ENCODE results near the gene NR6A1. TPM values are rescaled to one million over a fixed set of nuclear protein-coding genes. Genes with fewer than 3 reads are reported as not detected.

Gene NR6A1
- total RNA-seq, 1 experiment from 2014 or later, result 99.3 TPM

- Mint-ChIP-seq H3K36me3 (ENCODE audit: insufficient read depth in 1 of 3, low read depth in 3 of 3) (peaks cover 7 to 10% (median 7%) of the 10 kb centered on the region in 3 experiments; a peak in 6 of 7 replicates), H3K27ac (peak overlapping the region in 1 of 3 experiments; percentile 25; a peak in 1 of 7 replicates), H3K27me3 (ENCODE audit: low read depth) (no peaks in the 10 kb centered on the region), H3K9me3 (peaks cover 0 to 3% of the 10 kb centered on the region in 2 experiments; a peak in 1 of 5 replicates), H3K4me1 (peaks cover 33 to 38% of the 10 kb centered on the region in 2 experiments), H3K4me3 (no peak overlapping the region)
- Histone ChIP-seq H3K79me2 (ENCODE audit: insufficient read depth, low read length) (no peaks in the 10 kb centered on the region), H2BK5ac (ENCODE audit: insufficient read length, low read length) (no peak overlapping the region), H3K56ac (ENCODE audit: insufficient read length, low read depth, low read length) (no peak overlapping the region), H2BK120ac (ENCODE audit: low read depth, low read length, poor library complexity, severe bottlenecking) (no peak overlapping the region), H3K27ac (ENCODE audit: insufficient read length, low read depth, low read length) (no peak overlapping the region), H2BK12ac (ENCODE audit: insufficient read length, low read depth, low read length) (no peak overlapping the region), H3K18ac (ENCODE audit: insufficient read length, low read depth, low read length) (no peak overlapping the region), H3K23ac (ENCODE audit: insufficient read length, low read depth, low read length) (no peak overlapping the region), H3K14ac (ENCODE audit: insufficient read depth, low read length) (no peak overlapping the region), H4K8ac (replicated peaks; ENCODE audit: insufficient read length, low read depth, low read length) (no peak overlapping the region), H3K9me3 (ENCODE audit: control insufficient read depth, low read depth, low read length) (no peaks in the 10 kb centered on the region), H3K23me2 (ENCODE audit: insufficient read length, low read depth, low read length, poor library complexity, severe bottlenecking) (no peaks in the 10 kb centered on the region), H2BK15ac (ENCODE audit: low read depth, low read length) (no peak overlapping the region), H4K20me1 (ENCODE audit: control insufficient read depth, insufficient read depth, insufficient read length) (no peaks in the 10 kb centered on the region), H3K4ac (ENCODE audit: low read depth, low read length) (no peak overlapping the region), H2AFZ (ENCODE audit: low read length) (no peak overlapping the region), H2BK20ac (ENCODE audit: low read depth, low read length, poor library complexity, severe bottlenecking) (no peak overlapping the region), H4K5ac (ENCODE audit: insufficient read length, low read depth, low read length) (no peak overlapping the region), H3K9ac (ENCODE audit: extremely low read depth, insufficient read length, low read length) (no peak overlapping the region), H3K27me3 (ENCODE audit: insufficient read depth, low read length) (no peaks in the 10 kb centered on the region), H4K91ac (ENCODE audit: insufficient read length, low read depth, low read length) (no peak overlapping the region), H2AK5ac (ENCODE audit: insufficient read length, low read length) (no peak overlapping the region), H3K4me2 (ENCODE audit: insufficient read depth, insufficient read length, low read length) (no peak overlapping the region), H3T11ph (ENCODE audit: low read length) (no peak overlapping the region), H3K79me1 (ENCODE audit: insufficient read depth, low read depth, low read length, poor library complexity, severe bottlenecking) (peaks cover 3% of the 10 kb centered on the region), H3K4me1 (ENCODE audit: insufficient read depth, low read length) (peaks cover 2% of the 10 kb centered on the region; the same call in 1 of the 2 replicates)
- TF ChIP-seq, protein P1, sequence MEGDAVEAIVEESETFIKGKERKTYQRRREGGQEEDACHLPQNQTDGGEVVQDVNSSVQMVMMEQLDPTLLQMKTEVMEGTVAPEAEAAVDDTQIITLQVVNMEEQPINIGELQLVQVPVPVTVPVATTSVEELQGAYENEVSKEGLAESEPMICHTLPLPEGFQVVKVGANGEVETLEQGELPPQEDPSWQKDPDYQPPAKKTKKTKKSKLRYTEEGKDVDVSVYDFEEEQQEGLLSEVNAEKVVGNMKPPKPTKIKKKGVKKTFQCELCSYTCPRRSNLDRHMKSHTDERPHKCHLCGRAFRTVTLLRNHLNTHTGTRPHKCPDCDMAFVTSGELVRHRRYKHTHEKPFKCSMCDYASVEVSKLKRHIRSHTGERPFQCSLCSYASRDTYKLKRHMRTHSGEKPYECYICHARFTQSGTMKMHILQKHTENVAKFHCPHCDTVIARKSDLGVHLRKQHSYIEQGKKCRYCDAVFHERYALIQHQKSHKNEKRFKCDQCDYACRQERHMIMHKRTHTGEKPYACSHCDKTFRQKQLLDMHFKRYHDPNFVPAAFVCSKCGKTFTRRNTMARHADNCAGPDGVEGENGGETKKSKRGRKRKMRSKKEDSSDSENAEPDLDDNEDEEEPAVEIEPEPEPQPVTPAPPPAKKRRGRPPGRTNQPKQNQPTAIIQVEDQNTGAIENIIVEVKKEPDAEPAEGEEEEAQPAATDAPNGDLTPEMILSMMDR (conservative IDR thresholded peaks at IDR 0.05), result no peak
- WGBS (ENCODE audit: extremely low coverage, insufficient read length, low lambda C conversion rate), result no CpG with 5 or more reads among the region's 2 CpGs
- DNase-seq, result no peak
Measured at GRCh38 chr9:124602204-124602603, 168.9 kb downstream of the NR6A1 start.

Data from H9 (cell line).